ENCODE results near the gene ZBTB38. TPM values are rescaled to one million over a fixed set of nuclear protein-coding genes. Genes with fewer than 3 reads are reported as not detected.

Gene ZBTB38
- total RNA-seq, 2 experiments from 2014 or later, result 21.8 to 22.0 TPM

DNA sequence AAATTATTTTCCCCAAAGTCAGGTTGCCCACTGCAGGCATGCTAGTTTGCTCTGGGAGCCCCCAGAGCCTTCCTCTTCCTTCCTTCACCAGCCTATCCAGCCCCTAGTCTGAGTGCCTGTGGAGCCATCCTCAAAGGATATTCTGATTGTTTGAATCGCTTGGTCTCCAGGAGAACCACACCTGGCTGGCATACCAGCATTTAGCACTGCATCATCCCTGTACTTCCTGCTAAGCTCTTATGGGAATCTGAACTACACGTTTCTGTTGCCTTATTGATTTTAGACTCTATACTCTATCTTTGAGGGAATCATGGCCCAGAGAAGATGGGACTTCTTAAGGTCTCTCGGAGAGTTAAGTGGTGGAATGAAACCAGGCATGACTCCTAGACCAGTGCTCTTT, 26.3 kb downstream of the ZBTB38 start:
- DNase-seq (no peak), ATAC-seq (ENCODE audit: poor library complexity) (no peak)
- intact Hi-C loops (cut with DNase I, micrococcal nuclease), result no loop called here
- peaks cover 12% of the 10 kb centered on the region for H3K4me1 ChIP-seq (ENCODE audit: insufficient read depth, low read length)
- H3K4me3 ChIP-seq (ENCODE audit: low read length), result no peak overlapping the region
- peaks cover 0 to 9% of the 10 kb centered on the region in 2 experiments for H3K9me3 ChIP-seq (ENCODE audit: control insufficient read depth in 1 of 2, insufficient read depth in 1 of 2, low read length in 2 of 2)
- TF ChIP-seq, protein P1, sequence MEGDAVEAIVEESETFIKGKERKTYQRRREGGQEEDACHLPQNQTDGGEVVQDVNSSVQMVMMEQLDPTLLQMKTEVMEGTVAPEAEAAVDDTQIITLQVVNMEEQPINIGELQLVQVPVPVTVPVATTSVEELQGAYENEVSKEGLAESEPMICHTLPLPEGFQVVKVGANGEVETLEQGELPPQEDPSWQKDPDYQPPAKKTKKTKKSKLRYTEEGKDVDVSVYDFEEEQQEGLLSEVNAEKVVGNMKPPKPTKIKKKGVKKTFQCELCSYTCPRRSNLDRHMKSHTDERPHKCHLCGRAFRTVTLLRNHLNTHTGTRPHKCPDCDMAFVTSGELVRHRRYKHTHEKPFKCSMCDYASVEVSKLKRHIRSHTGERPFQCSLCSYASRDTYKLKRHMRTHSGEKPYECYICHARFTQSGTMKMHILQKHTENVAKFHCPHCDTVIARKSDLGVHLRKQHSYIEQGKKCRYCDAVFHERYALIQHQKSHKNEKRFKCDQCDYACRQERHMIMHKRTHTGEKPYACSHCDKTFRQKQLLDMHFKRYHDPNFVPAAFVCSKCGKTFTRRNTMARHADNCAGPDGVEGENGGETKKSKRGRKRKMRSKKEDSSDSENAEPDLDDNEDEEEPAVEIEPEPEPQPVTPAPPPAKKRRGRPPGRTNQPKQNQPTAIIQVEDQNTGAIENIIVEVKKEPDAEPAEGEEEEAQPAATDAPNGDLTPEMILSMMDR (IDR thresholded peaks at IDR 0.05), result no peak
- no peaks in the 10 kb centered on the region for H3K36me3 ChIP-seq (ENCODE audit: insufficient read depth, low read length)
- Mint-ChIP-seq H3K4me3 (no peak overlapping the region), H3K27me3 (no peaks in the 10 kb centered on the region), H3K9me3 (peaks cover 2% of the 10 kb centered on the region), H3K4me1 (ENCODE audit: low read depth) (peaks cover 10% of the 10 kb centered on the region), H3K27ac (no peak overlapping the region), H3K36me3 (ENCODE audit: low read depth) (no peaks in the 10 kb centered on the region)
- ChIA-PET POLR2A (no interaction called here), CTCF (no interaction called here)
- H3K27me3 ChIP-seq (ENCODE audit: control insufficient read depth in 1 of 2, insufficient read depth in 2 of 2, low read length in 2 of 2), result no peaks in the 10 kb centered on the region
- H3K27ac ChIP-seq (ENCODE audit: low read depth in 1 of 2, low read length in 2 of 2), result no peak overlapping the region

DNA sequence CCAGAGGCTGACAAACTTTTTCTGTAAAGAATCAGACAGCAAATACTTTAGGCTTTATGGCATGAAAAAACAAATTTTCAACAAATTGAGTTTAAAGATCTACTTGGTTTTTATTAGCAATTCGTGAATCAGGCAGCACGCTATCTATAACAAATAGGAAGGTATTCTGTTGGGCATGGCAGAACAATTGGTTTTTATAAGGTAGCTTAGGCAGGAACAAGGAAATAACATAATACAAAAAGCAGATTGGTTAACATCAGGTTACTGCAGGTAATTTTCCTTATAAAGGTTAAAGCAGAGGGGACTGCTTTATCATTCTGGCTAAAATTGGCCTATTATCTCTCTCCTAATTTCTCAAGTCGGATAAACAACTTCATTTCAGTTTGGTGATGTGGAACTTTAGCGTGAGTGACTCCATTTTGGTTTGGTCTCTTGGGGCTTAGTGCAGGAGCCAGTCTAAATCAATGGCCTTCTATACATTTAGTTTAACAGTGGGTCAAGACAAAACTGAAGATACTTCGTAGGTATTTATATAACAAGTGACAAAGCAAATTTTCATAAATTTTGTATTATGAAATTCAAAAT, 26.8 kb downstream of the ZBTB38 start:
- Histone ChIP-seq H3K36me3 (ENCODE audit: insufficient read depth, low read length) (no peaks in the 10 kb centered on the region), H3K4me3 (ENCODE audit: low read length) (no peak overlapping the region), H3K27ac (ENCODE audit: low read depth in 1 of 2, low read length in 2 of 2) (no peak overlapping the region), H3K9me3 (ENCODE audit: control insufficient read depth in 1 of 2, insufficient read depth in 1 of 2, low read length in 2 of 2) (peaks cover 0 to 9% of the 10 kb centered on the region in 2 experiments), H3K27me3 (ENCODE audit: control insufficient read depth in 1 of 2, insufficient read depth in 2 of 2, low read length in 2 of 2) (no peaks in the 10 kb centered on the region), H3K4me1 (ENCODE audit: insufficient read depth, low read length) (peaks cover 12% of the 10 kb centered on the region)
- Mint-ChIP-seq H3K36me3 (ENCODE audit: low read depth) (no peaks in the 10 kb centered on the region), H3K4me1 (ENCODE audit: low read depth) (peaks cover 14% of the 10 kb centered on the region), H3K9me3 (peaks cover 2% of the 10 kb centered on the region), H3K27ac (no peak overlapping the region), H3K27me3 (no peaks in the 10 kb centered on the region), H3K4me3 (no peak overlapping the region)
- intact Hi-C loops (cut with DNase I, micrococcal nuclease), result no loop called here
- ChIA-PET POLR2A (no interaction called here), CTCF (no interaction called here)
- ATAC-seq (ENCODE audit: poor library complexity) (no peak), DNase-seq (no peak)
- TF ChIP-seq, protein P1 (IDR thresholded peaks at IDR 0.05), result no peak

DNA sequence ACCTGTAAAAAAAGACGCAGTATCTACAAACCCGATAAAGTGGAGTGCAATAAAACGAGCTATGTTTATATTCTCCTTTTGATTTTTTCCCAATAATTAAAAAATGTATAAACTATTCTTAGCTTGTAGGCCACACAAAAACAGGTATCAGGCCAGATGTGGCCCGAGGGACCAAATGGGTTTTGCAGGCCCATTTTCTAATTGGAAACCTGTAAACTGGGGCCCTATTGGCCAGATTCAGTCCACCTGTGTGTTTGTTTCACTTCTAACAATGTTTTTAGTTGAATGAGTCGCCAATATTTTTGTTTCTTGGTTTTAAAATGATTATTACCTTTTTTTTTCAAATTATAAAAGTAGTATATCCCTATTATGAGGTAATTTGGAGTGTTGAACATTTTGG, 29.7 kb downstream of the ZBTB38 start:
- Mint-ChIP-seq H3K9me3 (peaks cover 2% of the 10 kb centered on the region), H3K4me3 (no peak overlapping the region), H3K4me1 (ENCODE audit: low read depth) (peaks cover 31% of the 10 kb centered on the region), H3K36me3 (ENCODE audit: low read depth) (peaks cover 4% of the 10 kb centered on the region), H3K27ac (no peak overlapping the region), H3K27me3 (no peaks in the 10 kb centered on the region)
- Histone ChIP-seq H3K36me3 (ENCODE audit: insufficient read depth, low read length) (no peaks in the 10 kb centered on the region), H3K27ac (ENCODE audit: low read depth in 1 of 2, low read length in 2 of 2) (no peak overlapping the region), H3K4me3 (ENCODE audit: low read length) (no peak overlapping the region), H3K9me3 (ENCODE audit: control insufficient read depth in 1 of 2, insufficient read depth in 1 of 2, low read length in 2 of 2) (peaks cover 0 to 9% of the 10 kb centered on the region in 2 experiments), H3K27me3 (ENCODE audit: control insufficient read depth in 1 of 2, insufficient read depth in 2 of 2, low read length in 2 of 2) (no peaks in the 10 kb centered on the region), H3K4me1 (ENCODE audit: insufficient read depth, low read length) (peaks cover 13% of the 10 kb centered on the region)
- intact Hi-C loops (cut with DNase I, micrococcal nuclease), result no loop called here
- DNase-seq (no peak), ATAC-seq (ENCODE audit: poor library complexity) (no peak)
- POLR2A ChIA-PET, result interaction anchor here (1.1 kb wide), 1 partner anchor 10 kb away, joined by 3 read pairs; no protein-coding TSS in a partner anchor
- CTCF ChIA-PET, result no interaction called here
- TF ChIP-seq, protein P1 (IDR thresholded peaks at IDR 0.05), result no peak
